GM12892 (cell line): ENCODE data around the gene LRRFIP2.

ENCODE experiments used
- POLR2A ChIP-seq: IDR thresholded peaks from 2 replicates; pipeline ENCODE4 v1.6.1; 2011; ENCODE audit warnings: low read depth, low read length, control low read depth
- POLR2AphosphoS5 ChIP-seq: IDR thresholded peaks from 2 replicates; pipeline ENCODE4 v1.6.1; 2011; ENCODE audit warnings: low read depth, low read length, control low read depth
- TAF1 ChIP-seq: IDR thresholded peaks from 2 replicates; pipeline ENCODE4 v1.6.1; 2011; ENCODE audit warnings: low read depth, mild to moderate bottlenecking, control low read depth, low read length, borderline replicate concordance

GRCh38 chr3:37223141-37223558 lies 48.8 kb upstream of the LRRFIP2 start:
- no peak for TF ChIP-seq POLR2A
- no peak for TF ChIP-seq POLR2AphosphoS5
- TF ChIP-seq TAF1, result no peak
